Endothelial cell of umbilical vein (primary cell): Measurements from ENCODE around the gene CRB1. TPM values are rescaled to one million over a fixed set of nuclear protein-coding genes. Genes with fewer than 3 reads are reported as not detected.

Experiments
- BruUV-seq: library from RNA; stranded (reverse); fragments of 400-500 nt; replicated peaks from 2 replicates; lab custom pipeline; 2021; lab: Mats Ljungman, UMichigan
- CTCF ChIA-PET: fragments of 300-600, 350-600 bp; sonication (Branson Sonifier 250); formaldehyde crosslinking; loops from one replicate; lab custom pipeline; 2021; ENCODE audit warnings: antibody characterized with exemption, inconsistent platforms; lab: Charles Lee
- POLR2A ChIA-PET: fragments of 300-600, 350-600 bp; sonication (Branson Sonifier 250); formaldehyde crosslinking; loops from one replicate; lab custom pipeline; 2021; ENCODE audit warnings: antibody characterized with exemption, inconsistent platforms; lab: Charles Lee
- DNase-seq: peaks from one replicate; pipeline ENCODE4 v3.0.0-alpha.2; 2011; ENCODE audit warnings: low read depth, low spot score
- FAIRE-seq: peaks from 2 replicates; lab custom pipeline; 2011; peaks lifted over from hg19 to GRCh38; lab: Jason Lieb, UNC
- H2AFZ ChIP-seq: 2 replicates; pipeline ENCODE4 v1.6.0; 2012; ENCODE audit warnings: low read depth, low read length, control low read depth, inconsistent platforms
- H3K27ac ChIP-seq: 2 replicates; pipeline ENCODE4 v1.5.1; 2011; ENCODE audit warnings: low read depth, mild to moderate bottlenecking, control low read depth, low read length, moderate library complexity; ENCODE audit not compliant: insufficient read depth
- H3K27me3 ChIP-seq, 2 experiments: 2 replicates each; pipeline versions ENCODE4 v1.6.0 to v1.6.1; 2011; ENCODE audit warnings: low read length in 2 of 2, mixed read lengths in 1 of 2; ENCODE audit not compliant: control insufficient read depth in 2 of 2, insufficient read depth in 2 of 2
- H3K36me3 ChIP-seq, 2 experiments: 2 replicates in 1 of 2; 3 replicates in 1 of 2; pipeline ENCODE4 v1.5.1; 2011; ENCODE audit warnings: low read length in 2 of 2, mild to moderate bottlenecking in 1 of 2, moderate library complexity in 1 of 2; ENCODE audit not compliant: control insufficient read depth in 2 of 2, insufficient read depth in 2 of 2; ENCODE audit errors: extremely low read depth in 1 of 2
- H3K4me1 ChIP-seq: 3 replicates; pipeline ENCODE4 v1.5.1; 2011; ENCODE audit warnings: mild to moderate bottlenecking, low read length; ENCODE audit not compliant: control insufficient read depth, insufficient read depth; ENCODE audit errors: extremely low read depth
- H3K4me2 ChIP-seq: 2 replicates; pipeline ENCODE4 v1.6.1; 2011; ENCODE audit warnings: low read length, control low read depth, mixed read lengths; ENCODE audit not compliant: insufficient read depth
- H3K4me3 ChIP-seq, 3 experiments: fragments of 200-600 bp in 1 of 3; sonication (generic), shearing (Covaris generic) in 1 of 3; replicated peaks in 1 of 3; 2 replicates each; pipeline ENCODE4 v1.5.1; 2011 to 2016; ENCODE audit warnings: control low read depth in 3 of 3, low read length in 3 of 3, mild to moderate bottlenecking in 2 of 3, inconsistent platforms in 1 of 3, low read depth in 1 of 3, moderate library complexity in 1 of 3; ENCODE audit not compliant: insufficient read depth in 1 of 3
- H3K79me2 ChIP-seq: 2 replicates; pipeline ENCODE4 v1.6.0; 2012; ENCODE audit warnings: low read length, inconsistent platforms; ENCODE audit not compliant: control insufficient read depth, insufficient read depth
- H3K9ac ChIP-seq: replicated peaks from 2 replicates; pipeline ENCODE3; 2011; ENCODE audit warnings: low read length, control low read depth; ENCODE audit not compliant: insufficient read depth; ENCODE audit errors: extremely low read depth
- H3K9me1 ChIP-seq: replicated peaks from 3 replicates; pipeline ENCODE4 v1.6.0; 2011; ENCODE audit warnings: mild to moderate bottlenecking, low read length; ENCODE audit not compliant: control insufficient read depth, insufficient read depth; ENCODE audit errors: extremely low read depth
- H3K9me3 ChIP-seq: replicated peaks from 2 replicates; pipeline ENCODE4 v1.5.1; 2012; ENCODE audit warnings: low read length, inconsistent platforms; ENCODE audit not compliant: control insufficient read depth, insufficient read depth
- H4K20me1 ChIP-seq: replicated peaks from 2 replicates; pipeline ENCODE3; 2011; ENCODE audit warnings: mild to moderate bottlenecking, low read length; ENCODE audit not compliant: control insufficient read depth, insufficient read depth; ENCODE audit errors: extremely low read depth
- CTCF ChIP-seq, 2 donors: IDR thresholded peaks; 1 replicate in 1 of 2; 2 replicates in 1 of 2; pipeline ENCODE4 v1.5.1; 2011; ENCODE audit warnings: low read length in 2 of 2, mild to moderate bottlenecking in 2 of 2, moderate library complexity in 2 of 2, control low read depth in 1 of 2, inconsistent platforms in 1 of 2, low read depth in 1 of 2; ENCODE audit not compliant: insufficient read depth in 1 of 2; ENCODE audit errors: extremely low read depth in 1 of 2
- EZH2 ChIP-seq: IDR thresholded peaks from 2 replicates; pipeline ENCODE4 v1.6.1; 2012; ENCODE audit warnings: borderline replicate concordance, low read depth, mild to moderate bottlenecking, moderate library complexity, low read length, inconsistent platforms; ENCODE audit not compliant: severe bottlenecking
- FOS ChIP-seq: IDR thresholded peaks from 2 replicates; pipeline ENCODE4 v1.6.1; 2011; ENCODE audit warnings: mild to moderate bottlenecking, low read length, moderate library complexity, borderline replicate concordance; ENCODE audit not compliant: insufficient read depth
- GATA2 ChIP-seq: IDR thresholded peaks from 2 replicates; pipeline ENCODE4 v1.7.0; 2011; ENCODE audit warnings: low read depth, mild to moderate bottlenecking, moderate library complexity, mixed read lengths, low read length; ENCODE audit not compliant: insufficient read length, insufficient read depth
- MAX ChIP-seq: IDR thresholded peaks from 2 replicates; pipeline ENCODE4 v1.6.1; 2011; ENCODE audit not compliant: insufficient read depth, insufficient read length
- MYC ChIP-seq: IDR thresholded peaks from one replicate; pipeline ENCODE4 v1.6.1; 2011; ENCODE audit warnings: mild to moderate bottlenecking, low read depth, low read length
- POLR2AphosphoS5 ChIP-seq: IDR thresholded peaks from 2 replicates; pipeline ENCODE4 v1.6.1; 2012; ENCODE audit warnings: low read depth, mild to moderate bottlenecking, control low read depth, low read length, moderate library complexity; ENCODE audit not compliant: insufficient read depth
- dilution Hi-C: fragments of 300-500 bp; cut with MboI; formaldehyde crosslinking; loops from one replicate; pipeline ENCODE4 v1.15.0; 2019; ENCODE audit warnings: low sequenced_read_pairs; ENCODE audit not compliant: extremely low pct_ligation_motif_present
- intact Hi-C: fragments of 100-400 bp; cut with micrococcal nuclease; formaldehyde crosslinking; loops from one replicate; pipeline ENCODE4 v1.10.0; 2022
- polyA plus RNA-seq, 4 experiments: library from polyadenylated mRNA; depleted of rRNA in 3 of 4; stranded (reverse) in 3 of 4; unstranded in 1 of 4; fragments of >200 nt; gene quantifications; 2 replicates each; pipeline versions ENCODE4 v1.2.1 to v1.2.3, GENCODE V29; 2011 to 2012; ENCODE audit warnings: missing spikeins in 1 of 4
- total RNA-seq: library from RNA; stranded (reverse); gene quantifications from 2 replicates; pipeline ENCODE4 v1.2.3, GENCODE V29; 2021

CRB1 gene
- total and polyA plus RNA-seq, 2 donors (not counting 3 experiments of a cell fraction or from before 2014, with no cell fraction given) = not detected

DNA sequence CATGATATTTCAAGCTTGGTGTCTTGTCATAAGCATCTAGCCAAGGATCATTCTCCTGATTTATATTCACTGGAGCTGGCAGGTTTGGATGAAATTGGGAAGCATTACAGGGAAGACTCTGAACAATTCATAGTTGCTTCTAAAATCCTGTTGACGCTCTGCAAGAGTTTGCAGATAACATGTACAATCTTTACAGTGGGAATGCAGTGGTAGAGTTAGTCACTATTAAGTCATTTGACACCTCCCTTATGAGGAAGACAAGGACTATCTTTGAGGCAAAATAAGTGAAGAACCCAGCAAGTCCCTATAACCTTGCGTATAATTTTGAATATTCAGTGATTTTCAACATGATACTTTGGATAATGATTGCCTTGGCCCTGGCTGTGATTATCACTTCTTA, 45.3 kb upstream of the CRB1 start:
- Histone ChIP-seq H3K79me2 (no peaks in the 10 kb centered on the region), H3K4me2 (no peak overlapping the region), H4K20me1 (no peaks in the 10 kb centered on the region), H3K9me3 (no peaks in the 10 kb centered on the region), H3K27ac (no peak overlapping the region), H2AFZ (no peak overlapping the region), H3K4me3 (no peak overlapping the region), H3K4me1 (no peaks in the 10 kb centered on the region), H3K9ac (no peak overlapping the region), H3K9me1 (no peaks in the 10 kb centered on the region), H3K36me3 (no peaks in the 10 kb centered on the region), H3K27me3 (no peaks in the 10 kb centered on the region)
- DNase-seq (no peak), FAIRE-seq (no peak)
- intact Hi-C loops = no loop called here
- ChIA-PET POLR2A (no interaction called here), CTCF (interaction anchor here (2.6 kb wide), 1 partner anchor 134 kb away, joined by 30 read pairs; no protein-coding TSS in a partner anchor)
- no TSS peak for BruUV-seq
- dilution Hi-C loops = no loop called here
- no peak for TF ChIP-seq EZH2
- no peak for TF ChIP-seq MYC
- TF ChIP-seq GATA2 = no peak
- TF ChIP-seq CTCF (IDR thresholded peaks at IDR 0.05; ENCODE audit: extremely low read depth in 1 of 2, insufficient read depth in 1 of 2, low read depth in 1 of 2, low read length in 2 of 2) = no peak
- no peak for TF ChIP-seq FOS
- no peak for TF ChIP-seq MAX
- TF ChIP-seq POLR2AphosphoS5 = no peak
